ENCODE results near the gene KCNE4.
"Not testable (repeated sequence)": the region's sequence is repeated elsewhere in the genome, so short reads cannot be mapped to it uniquely, and the experiment has no call there.

The KCNE4 gene

GRCh38 chr2:223058952-223059716 lies 7.1 kb downstream of the KCNE4 start:
- DNase-seq = no peak

GRCh38 chr2:223060201-223060825 lies 8.3 kb downstream of the KCNE4 start:
- no peak for DNase-seq

GRCh38 chr2:223062396-223062795 lies 10.4 kb downstream of the KCNE4 start:
- no peak for DNase-seq

- no peak for DNase-seq
Observed at GRCh38 chr2:223065107-223065506, 13.1 kb downstream of the KCNE4 start.

GRCh38 chr2:223066721-223067120 lies 14.7 kb downstream of the KCNE4 start:
- DNase-seq = no peak

GRCh38 chr2:223068071-223068470 lies 16.1 kb downstream of the KCNE4 start:
- DNase-seq = no peak

- no peak for DNase-seq
Observed at GRCh38 chr2:223069465-223069864, 17.5 kb downstream of the KCNE4 start.

- DNase-seq = no peak
Observed at GRCh38 chr2:223069988-223070387, 18.0 kb downstream of the KCNE4 start.

GRCh38 chr2:223071139-223071538 lies 19.1 kb downstream of the KCNE4 start:
- DNase-seq = no peak

- DNase-seq = no peak
Observed at GRCh38 chr2:223072826-223073225, 20.8 kb downstream of the KCNE4 start.

- DNase-seq = no peak
Observed at GRCh38 chr2:223075301-223076270, 23.6 kb downstream of the KCNE4 start.

GRCh38 chr2:223076573-223076972 lies 24.6 kb downstream of the KCNE4 start:
- no peak for DNase-seq

GRCh38 chr2:223078482-223078881 lies 26.5 kb downstream of the KCNE4 start:
- no peak for DNase-seq

- DNase-seq = no peak
Observed at GRCh38 chr2:223079378-223079777, 27.4 kb downstream of the KCNE4 start.

GRCh38 chr2:223079925-223080324 lies 27.9 kb downstream of the KCNE4 start:
- no peak for DNase-seq

- DNase-seq = not testable (repeated sequence)
Observed at GRCh38 chr2:223080790-223081360, 28.9 kb downstream of the KCNE4 start.

- DNase-seq = no peak
Observed at GRCh38 chr2:223081789-223082188, 29.8 kb downstream of the KCNE4 start.

GRCh38 chr2:223082706-223083105 lies 30.7 kb downstream of the KCNE4 start:
- no peak for DNase-seq

- no peak for DNase-seq
Observed at GRCh38 chr2:223083402-223084070, 31.5 kb downstream of the KCNE4 start.

- no peak for DNase-seq
Observed at GRCh38 chr2:223084873-223085272, 32.9 kb downstream of the KCNE4 start.

- no peak for DNase-seq
Observed at GRCh38 chr2:223086370-223086981, 34.5 kb downstream of the KCNE4 start.

GRCh38 chr2:223087466-223087865 lies 35.5 kb downstream of the KCNE4 start:
- no peak for DNase-seq
